ENCODE results near the gene ENAH.

Gene ENAH

DNA sequence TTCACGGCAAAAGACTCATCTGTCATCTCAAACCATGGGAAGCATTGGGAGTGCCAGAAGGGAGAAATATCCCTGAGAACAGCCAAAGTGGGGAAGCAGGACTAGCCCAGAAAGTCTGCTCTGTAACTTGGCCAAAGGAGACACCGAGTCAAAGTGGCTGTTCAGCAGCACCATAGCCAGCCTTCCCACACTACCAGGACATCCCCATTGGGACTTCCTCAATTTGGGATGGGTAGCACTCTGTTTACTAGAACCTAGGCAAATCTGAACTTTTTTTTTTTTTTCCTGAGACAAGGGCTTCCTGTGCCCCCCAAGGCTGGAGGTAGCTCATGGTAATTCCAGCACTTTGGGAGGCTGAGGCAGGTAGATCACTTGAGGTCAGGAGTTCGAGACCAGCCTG is 93.0 kb downstream of the ENAH start:
- no peak for DNase-seq (ENCODE audit: low read depth in 2 of 2)

DNA sequence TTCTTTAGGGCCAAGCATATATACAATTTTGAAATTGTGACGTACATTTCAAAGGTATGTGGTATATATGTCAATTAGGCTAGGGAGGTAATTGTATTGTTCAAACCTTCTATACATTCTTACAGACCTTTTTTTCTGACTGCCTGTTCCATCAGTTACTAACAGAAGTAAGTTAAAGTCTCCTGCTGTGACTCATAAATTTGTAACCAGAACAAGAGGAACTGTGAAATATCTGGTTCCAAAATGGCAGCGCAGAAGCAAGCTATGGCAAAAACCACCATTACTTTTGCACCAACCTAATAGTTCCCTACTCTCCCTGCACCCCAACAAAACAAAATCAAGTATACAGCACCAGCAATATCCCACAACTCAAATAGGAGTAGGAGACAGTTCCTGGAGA is 93.6 kb downstream of the ENAH start:
- no peak for DNase-seq (ENCODE audit: low read depth in 2 of 2)

DNA sequence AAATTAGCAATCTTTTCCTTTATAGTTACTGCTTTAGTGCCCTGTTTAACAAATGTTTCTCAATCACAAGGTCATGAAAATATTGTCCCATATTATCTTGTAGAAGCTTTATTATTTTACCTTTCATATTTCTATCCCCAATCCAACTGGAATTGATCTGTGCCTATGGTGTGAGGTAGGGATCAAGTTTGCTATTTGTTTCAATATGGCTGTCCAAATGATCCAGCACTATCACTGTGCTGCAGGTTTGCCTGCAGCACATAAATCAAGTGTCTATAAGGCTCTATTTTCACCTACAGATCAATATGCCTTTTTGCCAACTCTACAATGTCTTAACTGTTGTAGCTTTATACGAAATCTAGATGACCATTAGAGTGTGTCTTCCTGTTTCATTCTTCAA is 96.2 kb downstream of the ENAH start:
- DNase-seq (ENCODE audit: low read depth in 2 of 2), result no peak

DNA sequence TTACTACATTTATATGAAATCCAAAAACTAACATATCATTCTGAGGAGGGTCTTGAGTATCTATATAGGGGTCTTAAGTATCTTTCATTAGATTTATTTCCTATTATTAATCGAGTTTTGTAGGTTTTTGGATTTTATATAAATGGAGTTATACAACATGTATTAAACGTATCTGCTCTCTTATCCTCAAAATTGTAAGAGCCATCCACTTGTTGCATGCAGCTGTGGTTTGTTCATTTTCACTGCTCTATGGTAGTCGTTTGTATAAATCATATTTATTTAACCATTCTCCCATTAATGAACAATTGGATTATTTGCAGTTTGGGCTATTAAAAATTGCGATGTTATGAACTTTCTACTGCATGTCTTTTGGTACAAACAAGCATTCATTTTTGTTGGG is 97.1 kb downstream of the ENAH start:
- no peak for DNase-seq (ENCODE audit: low read depth in 2 of 2)

DNA sequence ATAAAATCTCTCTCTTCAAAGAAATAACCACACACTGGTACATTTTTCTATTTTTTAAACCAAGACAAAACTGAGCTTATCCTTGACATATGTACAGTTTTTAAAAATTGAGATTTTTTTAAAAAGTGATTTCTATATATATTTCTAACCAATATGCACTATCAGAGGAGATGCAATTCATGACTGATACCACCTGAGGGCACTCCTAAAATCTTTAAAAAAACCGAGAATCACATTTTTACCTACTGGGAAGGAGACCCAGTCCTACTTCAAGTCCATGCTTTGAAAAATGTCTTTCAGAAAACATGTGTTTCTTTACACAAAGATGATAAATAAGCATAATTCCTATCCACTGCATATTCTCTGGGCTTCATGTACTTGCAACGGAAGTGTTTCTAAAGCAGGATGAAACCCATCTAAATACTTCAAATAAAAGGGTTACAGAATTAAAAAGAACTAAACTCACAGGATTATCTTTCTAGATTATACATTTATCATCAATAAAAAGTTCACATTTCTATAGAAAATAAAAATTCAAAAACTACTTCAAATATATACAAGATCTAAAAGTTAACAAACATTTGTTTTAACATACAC is 98.6 kb downstream of the ENAH start:
- no peak for DNase-seq (ENCODE audit: low read depth in 2 of 2)

DNA sequence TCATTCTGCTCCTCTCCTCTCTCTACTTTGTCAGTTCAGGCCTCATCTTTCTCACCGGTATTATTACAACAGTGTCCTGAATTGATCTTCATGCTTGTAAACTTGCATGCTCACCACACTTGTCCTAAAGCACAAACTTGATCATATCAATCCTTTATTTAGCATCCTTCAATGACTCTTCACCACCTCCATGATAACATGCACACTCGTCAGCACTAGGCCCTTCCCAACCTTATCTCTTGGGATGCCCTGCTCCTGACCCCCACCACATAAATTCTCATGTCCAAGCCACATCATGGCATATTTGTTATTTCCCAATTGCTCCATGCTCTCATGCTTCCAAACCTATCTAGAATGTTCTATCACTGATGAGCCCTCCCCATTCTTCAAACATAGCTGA is 103.1 kb downstream of the ENAH start:
- no peak for DNase-seq (ENCODE audit: low read depth in 2 of 2)

DNA sequence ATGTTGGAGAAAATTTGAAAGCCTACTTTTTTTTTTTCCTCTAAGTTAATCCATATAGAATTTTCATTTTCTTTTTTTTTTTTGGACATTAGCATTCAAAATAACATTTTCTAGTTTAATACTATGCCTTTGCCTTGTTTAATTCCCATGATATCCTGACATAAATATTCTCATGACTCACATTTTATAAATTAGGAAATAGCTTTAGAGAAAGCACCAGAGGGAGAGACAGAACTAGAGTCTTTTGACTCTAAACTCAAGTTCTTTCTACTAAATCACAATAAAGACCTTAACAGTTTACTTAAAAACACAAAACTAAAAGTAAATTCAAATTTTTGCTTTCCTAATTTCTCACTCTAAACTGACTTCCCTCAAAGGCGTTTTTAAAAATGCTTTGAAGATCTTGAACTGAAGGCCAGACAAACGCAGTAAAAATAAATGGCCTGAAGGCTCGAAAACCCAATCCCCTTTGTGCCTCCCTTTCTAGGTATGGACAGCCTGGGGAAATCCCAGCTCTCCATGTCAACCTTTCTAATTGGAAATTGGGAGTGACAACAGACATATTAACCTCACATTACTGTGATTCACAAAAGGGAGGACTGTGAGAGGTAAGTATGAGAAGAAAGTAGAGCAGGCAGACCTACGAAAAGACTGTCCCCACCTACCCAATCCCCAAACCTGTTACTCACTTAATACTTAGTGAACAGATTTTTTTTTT is 104.6 kb downstream of the ENAH start:
- no peak for DNase-seq (ENCODE audit: low read depth in 2 of 2)

DNA sequence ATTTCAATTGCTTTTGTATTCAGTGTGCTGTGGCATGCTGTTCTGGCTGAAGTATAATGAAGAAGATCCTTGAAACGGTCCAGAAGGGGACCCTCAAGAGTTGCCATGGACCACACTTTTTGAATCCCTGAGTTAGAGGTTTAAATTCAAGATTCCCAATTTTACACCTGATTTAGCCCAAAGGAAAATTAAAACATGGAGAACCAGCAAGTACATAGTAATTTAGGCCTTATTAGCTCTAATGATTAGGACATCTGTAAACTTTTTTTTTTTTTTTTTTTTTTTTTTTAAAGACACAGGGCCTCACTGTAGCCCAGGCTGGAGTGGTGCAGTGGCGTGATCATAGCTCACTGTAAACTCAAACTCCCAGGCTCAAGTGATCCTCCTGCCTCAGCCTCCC is 107.3 kb downstream of the ENAH start:
- DNase-seq (ENCODE audit: low read depth in 2 of 2), result no peak

DNA sequence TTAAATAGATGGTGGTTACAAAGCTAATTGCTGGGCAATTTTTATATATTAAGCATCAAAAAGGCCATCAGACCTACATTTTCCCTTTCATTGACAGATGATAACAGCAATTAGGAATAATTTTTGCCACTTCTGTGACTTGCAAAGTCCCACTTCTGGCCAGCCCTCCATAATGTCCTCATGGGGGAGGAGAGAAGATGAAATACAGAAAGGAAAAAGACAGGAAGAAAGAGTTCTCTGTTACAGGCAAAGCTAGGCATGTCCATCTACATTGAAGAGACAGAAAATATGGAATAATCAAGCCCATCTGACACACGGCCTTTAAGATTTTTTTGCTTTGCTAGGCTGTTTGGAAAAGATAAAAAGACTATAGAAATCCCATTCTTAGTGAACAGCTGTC is 108.0 kb downstream of the ENAH start:
- no peak for DNase-seq (ENCODE audit: low read depth in 2 of 2)

DNA sequence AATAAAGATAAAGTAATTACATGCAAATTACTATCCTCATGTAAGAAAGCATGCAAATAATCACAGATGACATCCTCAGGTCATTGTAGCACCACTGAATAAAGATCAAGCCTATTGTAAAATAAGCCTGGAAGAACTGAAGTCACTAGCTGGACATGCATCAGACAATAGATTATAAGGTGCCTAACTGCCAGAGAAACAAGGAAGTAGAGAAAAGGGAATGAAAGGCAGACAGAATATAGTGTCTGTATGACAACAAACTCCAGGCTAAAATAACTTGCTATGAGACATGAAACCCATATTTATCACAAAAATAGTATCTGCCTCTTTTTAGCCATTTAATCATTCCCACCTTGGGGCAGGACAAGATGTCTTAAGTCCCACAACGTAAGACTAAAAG is 108.7 kb downstream of the ENAH start:
- no peak for DNase-seq (ENCODE audit: low read depth in 2 of 2)

DNA sequence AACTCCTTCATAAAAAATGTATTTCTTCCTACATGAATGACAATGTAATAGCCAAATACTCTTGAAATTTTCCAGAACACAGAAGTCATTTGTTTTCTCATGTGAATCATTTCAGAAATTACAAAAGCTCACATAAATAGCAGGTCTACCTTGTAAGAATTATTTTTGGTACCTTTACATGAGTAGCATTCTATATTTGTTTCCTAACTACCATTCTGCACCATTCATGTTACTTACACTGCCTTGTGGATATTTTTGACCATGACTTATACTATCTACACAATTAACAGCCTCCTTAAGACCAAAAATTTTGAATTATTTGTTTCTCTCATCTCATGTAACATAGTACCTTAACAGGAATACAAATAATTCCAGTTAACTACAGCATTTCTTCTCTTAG is 109.6 kb downstream of the ENAH start:
- no peak for DNase-seq (ENCODE audit: low read depth in 2 of 2)

DNA sequence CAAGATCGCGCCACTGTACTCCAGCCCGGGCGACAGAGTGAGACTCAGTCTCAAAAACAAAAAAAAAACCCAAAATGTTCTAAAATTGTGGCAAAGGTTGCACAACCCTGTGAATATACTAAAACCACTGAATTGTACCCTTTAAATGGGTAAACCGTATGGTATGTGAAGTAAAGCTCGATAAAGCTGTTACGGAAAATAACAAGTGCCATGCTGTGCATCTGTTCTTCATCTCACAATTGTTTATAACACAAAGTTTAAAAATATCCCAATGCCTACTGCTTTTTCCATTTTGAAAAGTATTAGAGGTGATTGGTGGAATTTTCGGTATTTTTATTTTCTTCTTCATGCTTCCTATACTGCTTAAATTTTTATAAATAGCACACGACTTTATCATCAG is 111.5 kb downstream of the ENAH start:
- DNase-seq (ENCODE audit: low read depth in 2 of 2), result no peak

DNA sequence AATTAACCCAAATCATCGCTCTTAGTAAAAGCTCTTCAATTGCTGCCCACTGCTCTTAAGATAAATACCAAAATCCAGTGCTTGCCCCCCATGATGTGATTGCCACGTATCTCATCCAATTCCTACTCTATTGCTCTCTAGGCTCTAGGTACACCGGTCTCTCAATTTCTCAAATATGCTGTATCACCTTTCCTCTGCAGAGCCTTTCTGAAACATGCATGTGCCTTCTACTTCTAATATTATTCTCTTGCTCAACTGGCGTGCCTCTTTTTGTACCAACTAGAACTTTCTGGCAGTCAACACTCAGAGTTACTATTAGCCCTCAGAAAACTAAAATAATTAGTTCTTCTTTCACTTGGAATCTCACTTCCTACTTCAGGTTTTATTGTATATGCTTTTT is 113.3 kb downstream of the ENAH start:
- no peak for DNase-seq (ENCODE audit: low read depth in 2 of 2)

DNA sequence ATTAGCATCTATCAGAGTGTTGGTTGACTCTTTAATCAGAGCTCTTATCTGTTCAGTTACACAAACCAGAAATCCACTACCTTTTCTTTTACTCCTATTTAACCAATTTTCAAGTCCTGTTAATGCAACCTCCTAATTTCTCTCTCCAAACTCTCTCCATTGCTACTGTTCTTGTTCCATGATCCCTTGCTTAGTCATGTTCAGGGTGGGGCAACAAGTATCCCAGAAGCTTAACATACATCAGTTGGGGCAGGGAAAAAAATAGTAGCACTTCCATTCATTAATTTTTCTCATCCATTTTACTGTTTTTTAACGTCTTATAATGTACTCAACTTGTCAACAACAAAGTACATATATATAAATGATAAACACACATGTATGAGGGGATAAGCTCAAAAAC is 113.9 kb downstream of the ENAH start:
- no peak for DNase-seq (ENCODE audit: low read depth in 2 of 2)

DNA sequence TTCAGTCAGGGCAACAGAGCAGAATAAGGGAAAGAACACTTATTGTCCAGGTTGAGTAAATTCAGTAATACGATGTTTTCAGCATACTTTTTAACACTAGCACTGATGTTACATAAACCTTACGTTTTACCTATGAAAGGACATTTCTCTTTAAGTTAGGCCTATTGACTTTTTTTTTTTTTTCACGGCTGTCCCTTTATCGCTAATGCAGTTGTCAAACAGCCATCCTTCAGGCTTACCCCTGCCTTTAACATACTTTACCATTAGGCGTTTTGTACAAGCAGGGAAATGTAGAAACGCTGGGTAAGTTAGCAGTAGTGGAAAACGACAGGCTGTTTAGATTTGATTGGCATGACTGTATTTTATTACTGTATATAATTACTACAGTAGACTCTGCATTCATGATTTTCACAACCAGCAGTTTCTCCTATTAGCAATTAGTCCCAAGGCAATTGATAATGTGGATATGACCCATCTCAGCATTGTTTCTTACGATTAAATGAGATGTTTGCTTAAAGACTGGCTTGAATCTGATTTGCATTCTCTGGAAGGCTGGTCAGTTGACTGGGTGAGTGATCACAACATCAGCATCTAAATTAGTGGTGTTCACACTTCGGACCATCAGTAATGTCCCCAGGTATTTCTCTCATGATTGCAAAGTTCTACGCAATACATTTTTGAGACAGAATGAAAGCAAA is 115.2 kb downstream of the ENAH start:
- no peak for DNase-seq (ENCODE audit: low read depth in 2 of 2)

DNA sequence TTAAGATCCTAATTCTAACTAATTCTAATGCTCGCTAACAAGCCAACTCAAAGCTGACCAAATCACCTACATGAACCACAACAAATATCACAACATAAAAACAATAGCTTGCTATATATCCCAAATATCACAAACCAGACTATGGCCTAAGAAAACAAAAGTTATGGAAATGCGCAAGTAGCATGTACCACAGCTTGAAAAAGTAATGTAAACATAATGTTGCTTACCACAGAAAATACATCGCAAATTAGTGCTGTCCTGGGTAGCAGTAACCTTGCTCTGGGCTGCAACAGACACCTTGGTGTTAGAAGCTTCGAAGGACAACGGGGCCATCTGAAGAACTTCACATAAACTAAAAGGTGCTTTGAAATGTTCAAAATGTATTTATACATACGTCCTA is 117.6 kb downstream of the ENAH start:
- DNase-seq (ENCODE audit: low read depth in 2 of 2), result no peak

DNA sequence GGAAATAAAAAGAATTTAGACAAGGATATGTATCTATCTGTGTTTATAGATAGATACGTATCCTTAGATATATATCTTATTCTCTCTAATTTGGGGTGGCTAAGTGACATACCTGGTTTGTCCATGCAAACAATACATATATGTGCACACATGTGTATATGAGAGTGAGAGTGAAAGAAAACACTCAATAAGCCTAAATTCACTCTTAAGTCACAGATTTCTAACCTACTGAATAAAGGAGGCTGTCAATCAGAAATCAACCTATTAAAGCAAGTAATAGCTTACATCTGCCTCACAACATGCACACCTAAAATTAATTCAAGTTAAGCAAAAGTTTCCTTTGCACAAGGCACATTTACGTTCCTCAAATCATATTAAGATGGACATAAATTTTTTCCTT is 118.2 kb downstream of the ENAH start:
- no peak for DNase-seq (ENCODE audit: low read depth in 2 of 2)

DNA sequence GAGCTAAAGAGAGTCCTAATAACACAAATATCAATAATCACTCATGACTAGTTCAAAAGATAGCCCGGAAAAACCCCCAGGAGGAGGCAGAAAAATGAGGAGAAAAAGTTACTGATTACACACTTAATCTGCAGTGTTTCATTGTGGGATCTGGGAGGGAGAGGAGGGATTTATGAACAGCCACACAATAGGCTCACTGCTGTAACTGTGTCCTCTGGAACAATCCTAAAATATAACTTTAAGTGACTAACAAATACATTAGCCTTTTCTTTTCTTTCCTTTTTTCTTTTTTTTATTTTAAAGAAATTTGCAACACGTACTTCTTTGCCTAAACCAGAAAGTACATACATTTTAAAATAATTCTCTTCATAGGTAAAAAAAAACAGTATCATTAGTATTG is 118.8 kb downstream of the ENAH start:
- no peak for DNase-seq (ENCODE audit: low read depth in 2 of 2)

DNA sequence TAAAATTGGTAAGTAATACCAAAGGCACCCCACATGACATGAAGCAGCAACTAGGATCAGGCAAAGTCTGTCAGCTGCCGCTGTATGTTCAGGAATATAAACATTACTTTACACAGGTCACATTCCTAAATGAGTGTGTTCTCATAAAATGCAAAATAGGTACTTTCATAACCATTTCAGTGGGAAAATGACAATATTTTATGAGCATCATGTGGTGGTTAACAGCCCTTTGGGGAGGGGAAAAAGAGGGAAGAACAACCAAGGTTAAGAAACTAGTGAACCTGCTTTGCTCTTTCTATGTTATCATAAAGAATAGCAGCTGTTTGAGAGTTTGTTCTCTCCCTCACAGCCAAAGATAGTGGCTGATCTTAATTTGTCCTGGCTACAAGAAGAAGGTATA is 119.7 kb downstream of the ENAH start:
- DNase-seq (ENCODE audit: low read depth in 2 of 2), result no peak

DNA sequence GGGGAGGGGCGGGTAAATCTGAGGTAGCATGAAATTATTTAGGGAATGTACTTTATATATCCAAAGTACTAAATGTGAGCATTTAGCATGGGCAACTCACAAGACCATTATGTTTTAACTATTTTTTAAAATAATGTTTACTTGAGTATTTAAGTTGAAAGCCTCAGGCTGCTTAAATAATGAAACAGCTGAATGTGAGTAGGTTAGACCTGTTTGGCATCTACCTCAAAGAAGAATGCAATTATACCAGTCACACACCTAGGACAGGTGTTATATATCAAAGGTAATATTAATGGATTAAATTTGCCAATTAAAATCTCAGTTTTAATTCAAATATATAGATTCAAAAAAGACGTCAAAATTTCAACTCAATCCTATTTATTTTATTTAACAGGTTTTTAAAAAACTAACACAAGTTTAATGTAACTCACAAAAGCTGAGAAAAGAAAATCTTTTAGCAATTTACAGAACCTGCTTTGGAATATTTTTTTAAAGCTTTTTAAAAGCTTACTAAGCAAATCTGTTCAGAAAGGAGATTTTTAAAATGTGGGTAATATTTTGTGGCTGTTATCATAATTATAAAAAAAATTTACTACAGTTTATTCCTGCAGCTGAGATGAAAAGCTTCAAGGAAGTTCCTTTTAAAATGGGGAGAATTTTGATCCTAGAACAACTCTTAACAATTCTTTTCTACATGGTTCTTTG is 120.5 kb downstream of the ENAH start:
- DNase-seq (ENCODE audit: low read depth in 2 of 2), result no peak

DNA sequence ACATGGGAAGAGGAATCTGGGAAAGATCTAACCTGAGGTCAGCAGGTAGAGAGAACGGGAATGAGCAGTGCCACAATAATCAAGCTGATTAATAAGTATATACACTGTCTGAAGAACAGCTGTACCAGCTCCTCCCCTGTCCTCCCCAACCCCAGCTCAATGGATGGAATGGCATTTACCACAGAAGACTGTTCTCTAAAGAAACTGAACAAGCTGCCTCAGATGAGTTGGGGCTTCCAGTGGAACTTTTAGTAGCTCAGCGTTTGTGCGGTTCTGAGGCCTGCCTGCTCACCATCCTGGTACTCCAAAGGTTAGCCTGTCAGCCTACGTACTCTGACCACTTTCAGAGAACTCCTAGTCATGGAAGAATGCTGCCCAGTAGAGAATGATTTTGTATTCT is 123.2 kb downstream of the ENAH start:
- no peak for DNase-seq (ENCODE audit: low read depth in 2 of 2)

DNA sequence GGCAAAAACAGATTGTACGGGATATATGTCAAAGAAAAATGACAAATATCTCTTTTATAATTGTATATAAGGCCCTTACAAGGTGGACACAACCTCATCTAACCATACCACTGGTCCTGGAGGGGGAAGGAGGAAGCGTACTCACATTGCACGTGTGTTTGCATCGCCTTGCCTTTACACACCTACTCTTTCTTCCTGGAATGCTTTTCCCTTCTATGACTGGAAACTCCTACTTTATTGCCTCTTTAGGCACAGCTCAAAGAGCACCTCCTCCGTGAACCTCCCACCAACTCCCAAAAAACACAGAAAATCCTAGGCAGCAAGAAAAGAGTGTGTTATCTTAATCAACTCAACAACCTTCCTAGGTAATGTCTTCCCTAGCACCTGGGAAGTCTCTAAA is 125.3 kb downstream of the ENAH start:
- no peak for DNase-seq (ENCODE audit: low read depth in 2 of 2)

DNA sequence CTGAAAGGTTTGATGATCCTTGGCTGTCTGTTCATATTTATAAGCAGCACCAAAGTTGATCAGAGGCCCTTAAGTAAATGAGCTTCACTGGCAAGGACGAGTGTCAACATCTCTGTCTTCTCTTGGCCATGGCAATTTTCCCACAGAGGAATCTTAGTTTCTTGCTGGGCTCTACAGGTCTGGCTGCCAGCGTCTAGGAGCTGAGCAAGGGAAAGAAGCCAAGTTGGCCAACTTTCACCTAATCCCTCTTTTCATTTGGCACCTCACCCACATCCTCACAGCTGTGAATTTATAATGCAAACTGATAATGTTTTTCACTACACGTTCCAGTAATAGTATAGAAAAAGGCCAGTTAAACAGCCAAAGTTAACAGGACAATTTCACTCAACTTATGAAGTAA is 126.0 kb downstream of the ENAH start:
- no peak for DNase-seq (ENCODE audit: low read depth in 2 of 2)

Data from stimulated activated CD4-positive, alpha-beta T cell treated with anti-CD3 and anti-CD28 coated beads, Interleukin-1b, Interleukin-23, amount 100 ng/mL, for 1 hour (primary cell).